H1 (cell line): ENCODE results near the gene PES1.

Source experiments
- CEBPB ChIP-seq: IDR thresholded peaks from 2 replicates; pipeline ENCODE4 v1.6.1; 2012; ENCODE audit warnings: low read depth, low read length
- EGR1 ChIP-seq: IDR thresholded peaks from 2 replicates; pipeline ENCODE4 v1.6.1; 2011; ENCODE audit warnings: low read depth, low read length, borderline replicate concordance
- GTF2F1 ChIP-seq: IDR thresholded peaks from 2 replicates; pipeline ENCODE4 v1.6.1; 2012; ENCODE audit warnings: low read depth, low read length, improper control_type of control experiment, borderline replicate concordance
- POLR2A ChIP-seq, 2 experiments: IDR thresholded peaks; 1 replicate in 1 of 2; 2 replicates in 1 of 2; pipeline ENCODE4 v1.6.1; 2011; ENCODE audit warnings: low read depth in 2 of 2, low read length in 2 of 2, mild to moderate bottlenecking in 2 of 2; ENCODE audit errors: control extremely low read depth in 1 of 2
- POU5F1 ChIP-seq: IDR thresholded peaks from 2 replicates; pipeline ENCODE4 v1.6.1; 2011; ENCODE audit warnings: low read depth, mild to moderate bottlenecking, low read length, moderate library complexity
- RFX5 ChIP-seq: IDR thresholded peaks from 2 replicates; pipeline ENCODE4 v1.6.1; 2011; ENCODE audit warnings: low read depth, low read length, improper control_type of control experiment, borderline replicate concordance
- TEAD4 ChIP-seq: IDR thresholded peaks from 2 replicates; pipeline ENCODE4 v1.6.1; 2012; ENCODE audit warnings: low read depth, low read length, inconsistent platforms, mixed read lengths
- ZNF274 ChIP-seq: IDR thresholded peaks from 2 replicates; pipeline ENCODE4 v1.7.0; 2012; ENCODE audit warnings: low read length, borderline replicate concordance; ENCODE audit errors: extremely low read depth
- TF ChIP-seq, protein P1 (sequence below), 3 experiments: IDR thresholded peaks; 1 replicate in 2 of 3; 2 replicates in 1 of 3; pipeline versions ENCODE4 v1.5.1 to v1.6.1; 2011; ENCODE audit warnings: low read length in 3 of 3, mild to moderate bottlenecking in 3 of 3, inconsistent platforms in 2 of 3, low read depth in 1 of 3, moderate library complexity in 1 of 3; ENCODE audit not compliant: insufficient read depth in 1 of 3; ENCODE audit errors: control extremely low read depth in 1 of 3

DNA sequence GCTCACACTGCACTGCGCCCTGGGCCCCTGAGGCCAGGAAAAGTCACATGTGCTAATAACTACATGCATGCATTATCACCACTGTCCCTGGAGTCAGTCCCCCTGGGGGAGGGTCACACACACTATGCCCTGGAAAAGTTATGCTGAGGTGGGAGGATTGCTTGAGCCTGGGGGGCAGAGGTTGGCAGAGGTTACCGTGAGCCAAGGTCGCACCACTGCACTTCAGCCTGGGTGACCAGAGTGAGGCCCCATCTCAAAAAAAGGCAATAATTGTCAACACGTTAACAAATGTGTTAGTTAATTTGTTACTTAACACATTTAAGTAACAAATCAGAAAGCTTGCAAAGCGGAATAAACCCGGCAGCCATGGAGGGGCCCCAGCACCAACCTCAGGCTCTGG is 31.8 kb downstream of the PES1 start:
- TF ChIP-seq POLR2A (IDR thresholded peaks at IDR 0.05; ENCODE audit: control extremely low read depth in 1 of 2, low read depth in 2 of 2, low read length in 2 of 2) (no peak), ZNF274 (no peak), EGR1 (no peak), GTF2F1 (no peak), RFX5 (no peak), TEAD4 (no peak), CEBPB (no peak), POU5F1 (no peak)
- TF ChIP-seq, protein P1, sequence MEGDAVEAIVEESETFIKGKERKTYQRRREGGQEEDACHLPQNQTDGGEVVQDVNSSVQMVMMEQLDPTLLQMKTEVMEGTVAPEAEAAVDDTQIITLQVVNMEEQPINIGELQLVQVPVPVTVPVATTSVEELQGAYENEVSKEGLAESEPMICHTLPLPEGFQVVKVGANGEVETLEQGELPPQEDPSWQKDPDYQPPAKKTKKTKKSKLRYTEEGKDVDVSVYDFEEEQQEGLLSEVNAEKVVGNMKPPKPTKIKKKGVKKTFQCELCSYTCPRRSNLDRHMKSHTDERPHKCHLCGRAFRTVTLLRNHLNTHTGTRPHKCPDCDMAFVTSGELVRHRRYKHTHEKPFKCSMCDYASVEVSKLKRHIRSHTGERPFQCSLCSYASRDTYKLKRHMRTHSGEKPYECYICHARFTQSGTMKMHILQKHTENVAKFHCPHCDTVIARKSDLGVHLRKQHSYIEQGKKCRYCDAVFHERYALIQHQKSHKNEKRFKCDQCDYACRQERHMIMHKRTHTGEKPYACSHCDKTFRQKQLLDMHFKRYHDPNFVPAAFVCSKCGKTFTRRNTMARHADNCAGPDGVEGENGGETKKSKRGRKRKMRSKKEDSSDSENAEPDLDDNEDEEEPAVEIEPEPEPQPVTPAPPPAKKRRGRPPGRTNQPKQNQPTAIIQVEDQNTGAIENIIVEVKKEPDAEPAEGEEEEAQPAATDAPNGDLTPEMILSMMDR (IDR thresholded peaks at IDR 0.05; ENCODE audit: control extremely low read depth in 1 of 3, insufficient read depth in 1 of 3, low read depth in 1 of 3, low read length in 3 of 3) = no peak
